Measurements from ENCODE around the gene MED19.

DNA sequence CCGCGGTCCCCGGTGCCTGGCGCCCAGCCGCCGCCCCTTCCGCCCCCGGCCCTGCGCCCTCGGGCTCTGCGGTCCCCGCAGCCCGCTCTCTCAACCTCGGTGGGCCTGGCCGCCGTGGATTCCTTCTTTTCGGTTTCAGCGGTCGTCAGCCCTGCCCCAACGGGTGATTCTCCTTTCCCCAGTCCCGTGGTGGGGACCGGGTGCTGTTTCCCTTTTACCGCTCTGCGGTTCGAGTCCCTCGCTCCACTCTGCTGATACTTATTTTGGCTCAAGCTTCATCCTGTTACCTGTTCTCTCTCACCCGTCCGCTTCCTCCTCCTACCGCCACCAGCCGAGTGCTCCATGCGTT lies 43.6 kb downstream of the MED19 start:
- TF ChIP-seq, protein P1, sequence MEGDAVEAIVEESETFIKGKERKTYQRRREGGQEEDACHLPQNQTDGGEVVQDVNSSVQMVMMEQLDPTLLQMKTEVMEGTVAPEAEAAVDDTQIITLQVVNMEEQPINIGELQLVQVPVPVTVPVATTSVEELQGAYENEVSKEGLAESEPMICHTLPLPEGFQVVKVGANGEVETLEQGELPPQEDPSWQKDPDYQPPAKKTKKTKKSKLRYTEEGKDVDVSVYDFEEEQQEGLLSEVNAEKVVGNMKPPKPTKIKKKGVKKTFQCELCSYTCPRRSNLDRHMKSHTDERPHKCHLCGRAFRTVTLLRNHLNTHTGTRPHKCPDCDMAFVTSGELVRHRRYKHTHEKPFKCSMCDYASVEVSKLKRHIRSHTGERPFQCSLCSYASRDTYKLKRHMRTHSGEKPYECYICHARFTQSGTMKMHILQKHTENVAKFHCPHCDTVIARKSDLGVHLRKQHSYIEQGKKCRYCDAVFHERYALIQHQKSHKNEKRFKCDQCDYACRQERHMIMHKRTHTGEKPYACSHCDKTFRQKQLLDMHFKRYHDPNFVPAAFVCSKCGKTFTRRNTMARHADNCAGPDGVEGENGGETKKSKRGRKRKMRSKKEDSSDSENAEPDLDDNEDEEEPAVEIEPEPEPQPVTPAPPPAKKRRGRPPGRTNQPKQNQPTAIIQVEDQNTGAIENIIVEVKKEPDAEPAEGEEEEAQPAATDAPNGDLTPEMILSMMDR (IDR thresholded peaks at IDR 0.05; ENCODE audit: borderline replicate concordance, extremely low read depth, low read length, poor library complexity, severe bottlenecking), result no peak
- TF ChIP-seq EZH2 (IDR thresholded peaks at IDR 0.05; ENCODE audit: borderline replicate concordance, low read depth, low read length, severe bottlenecking), result no peak
